HEK293 (cell line): ENCODE measurements around the gene TEX53.

Source experiments
- CTCF ChIA-PET: fragments of 350-600 bp; formaldehyde crosslinking; extraction: SDS; loops from one replicate; lab custom pipeline; 2021; ENCODE audit warnings: antibody characterized with exemption; lab: Yijun Ruan, JAX
- POLR2A ChIA-PET: fragments of 300-600 bp; formaldehyde crosslinking; extraction: SDS; loops from one replicate; lab custom pipeline; 2020; ENCODE audit warnings: antibody characterized with exemption, inconsistent platforms; lab: Yijun Ruan, JAX
- H3K27ac ChIP-seq: fragments of 200-500 bp; sonication (Bioruptor generic); 2 replicates; pipeline ENCODE4 v1.5.1; 2014; ENCODE audit warnings: low read depth, low read length, control low read depth, inconsistent platforms; ENCODE audit errors: extremely low read depth
- H3K36me3 ChIP-seq, 2 experiments: fragments of 200-500 bp in 1 of 2; sonication (Bioruptor generic) in 1 of 2; 1 replicate in 1 of 2; 2 replicates in 1 of 2; pipeline ENCODE4 v1.5.1; 2014 to 2017; ENCODE audit warnings: inconsistent platforms in 2 of 2, low read length in 2 of 2; ENCODE audit not compliant: control insufficient read depth in 2 of 2, insufficient read depth in 1 of 2
- H3K4me1 ChIP-seq: fragments of 200-500 bp; sonication (Bioruptor generic); 2 replicates; pipeline ENCODE4 v1.5.1; 2014; ENCODE audit warnings: mild to moderate bottlenecking, low read length, inconsistent platforms; ENCODE audit not compliant: control insufficient read depth, insufficient read depth
- H3K4me3 ChIP-seq: 2 replicates; pipeline ENCODE4 v1.5.1; 2011; ENCODE audit warnings: low read depth, mild to moderate bottlenecking, control low read depth, low read length, moderate library complexity
- H3K9me3 ChIP-seq: fragments of 200-500 bp; sonication (Bioruptor generic); 2 replicates; pipeline ENCODE4 v1.5.1; 2014; ENCODE audit warnings: low read depth, low read length, inconsistent platforms; ENCODE audit not compliant: control insufficient read depth, insufficient read depth
- MZF1 ChIP-seq: fragments of 450-650 bp; formaldehyde crosslinking; IDR thresholded peaks from 2 replicates; pipeline ENCODE4 v1.5.1; 2017; ENCODE audit warnings: missing biosample characterization, missing genetic modification characterization, borderline replicate concordance
- PATZ1 ChIP-seq: fragments of 450-650 bp; formaldehyde crosslinking; IDR thresholded peaks from 2 replicates; pipeline ENCODE4 v1.5.1; 2016; ENCODE audit warnings: missing biosample characterization, missing genetic modification characterization
- PRDM10 ChIP-seq: fragments of 450-650 bp; formaldehyde crosslinking; IDR thresholded peaks from 2 replicates; pipeline ENCODE4 v1.5.1; 2016; ENCODE audit warnings: missing biosample characterization, missing genetic modification characterization
- SCRT2 ChIP-seq: fragments of 450-650 bp; formaldehyde crosslinking; IDR thresholded peaks from 2 replicates; pipeline ENCODE4 v1.5.1; 2016; ENCODE audit warnings: missing biosample characterization, missing genetic modification characterization
- ZBTB17 ChIP-seq: fragments of 450-650 bp; formaldehyde crosslinking; IDR thresholded peaks from 2 replicates; pipeline ENCODE4 v1.5.1; 2016; ENCODE audit warnings: missing biosample characterization, missing genetic modification characterization
- ZFHX2 ChIP-seq: fragments of 450-650 bp; formaldehyde crosslinking; conservative IDR thresholded peaks from 2 replicates; pipeline ENCODE4 v1.5.1; 2016; ENCODE audit warnings: missing biosample characterization, missing genetic modification characterization
- ZNF18 ChIP-seq: fragments of 450-650 bp; formaldehyde crosslinking; IDR thresholded peaks from 2 replicates; pipeline ENCODE4 v1.5.1; 2016; ENCODE audit warnings: missing biosample characterization, missing genetic modification characterization
- ZNF426 ChIP-seq: fragments of 450-650 bp; formaldehyde crosslinking; IDR thresholded peaks from 2 replicates; pipeline ENCODE4 v1.5.1; 2017; ENCODE audit warnings: missing biosample characterization, missing genetic modification characterization, mild to moderate bottlenecking, inconsistent platforms, moderate library complexity
- ZNF561 ChIP-seq: fragments of 450-650 bp; IDR thresholded peaks from 2 replicates; pipeline ENCODE4 v1.5.1; 2018; ENCODE audit warnings: missing biosample characterization, missing genetic modification characterization, borderline replicate concordance
- ZNF621 ChIP-seq: fragments of 450-650 bp; formaldehyde crosslinking; IDR thresholded peaks from 2 replicates; pipeline ENCODE4 v1.5.1; 2017; ENCODE audit warnings: missing biosample characterization, missing genetic modification characterization
- ZNF654 ChIP-seq: fragments of 450-650 bp; formaldehyde crosslinking; IDR thresholded peaks from 2 replicates; pipeline ENCODE4 v1.5.1; 2016; ENCODE audit warnings: low read depth, missing biosample characterization, missing genetic modification characterization
- ZNF664 ChIP-seq: fragments of 450-650 bp; formaldehyde crosslinking; IDR thresholded peaks from 2 replicates; pipeline ENCODE4 v1.5.1; 2016; ENCODE audit warnings: missing biosample characterization, missing genetic modification characterization
- ZNF707 ChIP-seq: fragments of 450-650 bp; formaldehyde crosslinking; IDR thresholded peaks from 2 replicates; pipeline ENCODE4 v1.5.1; 2016; ENCODE audit warnings: missing biosample characterization, missing genetic modification characterization
- ZNF768 ChIP-seq: fragments of 450-650 bp; formaldehyde crosslinking; IDR thresholded peaks from 2 replicates; pipeline ENCODE4 v1.5.1; 2018; ENCODE audit warnings: missing biosample characterization, mild to moderate bottlenecking, missing genetic modification characterization
- ZNF792 ChIP-seq: fragments of 450-650 bp; formaldehyde crosslinking; IDR thresholded peaks from 2 replicates; pipeline ENCODE4 v1.5.1; 2016; ENCODE audit warnings: missing biosample characterization, missing genetic modification characterization
- ZNF843 ChIP-seq: fragments of 450-650 bp; formaldehyde crosslinking; IDR thresholded peaks from 2 replicates; pipeline ENCODE4 v1.5.1; 2016; ENCODE audit warnings: missing biosample characterization, missing genetic modification characterization
- TF ChIP-seq, protein P1 (sequence below): fragments of 450-650 bp; formaldehyde crosslinking; IDR thresholded peaks from 2 replicates; pipeline ENCODE4 v1.5.1; 2016; ENCODE audit warnings: missing biosample characterization, missing genetic modification characterization, borderline replicate concordance
- TF ChIP-seq, protein P2 (sequence below): IDR thresholded peaks from 2 replicates; pipeline ENCODE4 v1.6.1; 2011; ENCODE audit warnings: mild to moderate bottlenecking, low read depth, low read length, borderline replicate concordance

The TEX53 gene

GRCh38 chr9:114681594-114682332, 24.2 kb upstream of the TEX53 start, which contains the start of gene TEX48:
Gene TEX48, minus strand, starts transcription at chr9:114682192. Its CDS starts 10,469 bp downstream, at chr9:114671723.
- no peak for TF ChIP-seq ZNF843 (tag by site-specific recombination)
- no peak for TF ChIP-seq ZNF792
- TF ChIP-seq ZNF621 (tag by site-specific recombination): no peak
- TF ChIP-seq ZNF18 (tag by site-specific recombination): no peak
- 0 out of 2 replicates have a peak, but pooled peaks have one; percentile 10 for TF ChIP-seq PATZ1 (tag by site-specific recombination)
- TF ChIP-seq ZNF664 (tag by site-specific recombination): no peak
- no peak for TF ChIP-seq ZNF561 (tag by site-specific recombination)
- TF ChIP-seq, protein P1, sequence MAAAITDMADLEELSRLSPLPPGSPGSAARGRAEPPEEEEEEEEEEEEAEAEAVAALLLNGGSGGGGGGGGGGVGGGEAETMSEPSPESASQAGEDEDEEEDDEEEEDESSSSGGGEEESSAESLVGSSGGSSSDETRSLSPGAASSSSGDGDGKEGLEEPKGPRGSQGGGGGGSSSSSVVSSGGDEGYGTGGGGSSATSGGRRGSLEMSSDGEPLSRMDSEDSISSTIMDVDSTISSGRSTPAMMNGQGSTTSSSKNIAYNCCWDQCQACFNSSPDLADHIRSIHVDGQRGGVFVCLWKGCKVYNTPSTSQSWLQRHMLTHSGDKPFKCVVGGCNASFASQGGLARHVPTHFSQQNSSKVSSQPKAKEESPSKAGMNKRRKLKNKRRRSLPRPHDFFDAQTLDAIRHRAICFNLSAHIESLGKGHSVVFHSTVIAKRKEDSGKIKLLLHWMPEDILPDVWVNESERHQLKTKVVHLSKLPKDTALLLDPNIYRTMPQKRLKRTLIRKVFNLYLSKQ (tag by site-specific recombination): no peak
- no peak for TF ChIP-seq ZNF426 (tag by site-specific recombination)
- no peak for TF ChIP-seq SCRT2 (tag by site-specific recombination)
- peak; percentile 64 for TF ChIP-seq ZNF654 (tag by site-specific recombination)
- TF ChIP-seq, protein P2, sequence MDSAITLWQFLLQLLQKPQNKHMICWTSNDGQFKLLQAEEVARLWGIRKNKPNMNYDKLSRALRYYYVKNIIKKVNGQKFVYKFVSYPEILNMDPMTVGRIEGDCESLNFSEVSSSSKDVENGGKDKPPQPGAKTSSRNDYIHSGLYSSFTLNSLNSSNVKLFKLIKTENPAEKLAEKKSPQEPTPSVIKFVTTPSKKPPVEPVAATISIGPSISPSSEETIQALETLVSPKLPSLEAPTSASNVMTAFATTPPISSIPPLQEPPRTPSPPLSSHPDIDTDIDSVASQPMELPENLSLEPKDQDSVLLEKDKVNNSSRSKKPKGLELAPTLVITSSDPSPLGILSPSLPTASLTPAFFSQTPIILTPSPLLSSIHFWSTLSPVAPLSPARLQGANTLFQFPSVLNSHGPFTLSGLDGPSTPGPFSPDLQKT: no peak
- no peak for TF ChIP-seq MZF1 (tag by site-specific recombination)
- no peak for TF ChIP-seq ZNF768 (tag by site-specific recombination)
- TF ChIP-seq ZNF707 (tag by site-specific recombination): no peak
- peak; percentile 78 for TF ChIP-seq PRDM10 (tag by site-specific recombination)
- TF ChIP-seq ZBTB17: no peak
- peak; percentile 34 for TF ChIP-seq ZFHX2 (tag by site-specific recombination)
- TF ChIP-seq, all 188 proteins: peak for 4
- Histone ChIP-seq H3K27ac (no peak within 1 kb of the TSS), H3K9me3 (no peaks in the 10 kb centered on the region), H3K4me1 (peaks cover 3% of the 10 kb centered on the region), H3K4me3 (no peak within 1 kb of the TSS), H3K36me3 (no peaks in the 10 kb centered on the region)
- ChIA-PET CTCF (interaction anchor here (0.6 to 10.6 kb wide), 59 partner anchors 8 to 908 kb away, joined by 3 to 296 read pairs (median 4); partner anchors contain the start of gene TEX53), POLR2A (interaction anchor here (1.1 to 1.4 kb wide), 2 partner anchors 225 to 226 kb away, joined by 4 to 5 read pairs; no protein-coding TSS in a partner anchor)
